ENCODE results near the gene PARP8.

Gene PARP8

DNA sequence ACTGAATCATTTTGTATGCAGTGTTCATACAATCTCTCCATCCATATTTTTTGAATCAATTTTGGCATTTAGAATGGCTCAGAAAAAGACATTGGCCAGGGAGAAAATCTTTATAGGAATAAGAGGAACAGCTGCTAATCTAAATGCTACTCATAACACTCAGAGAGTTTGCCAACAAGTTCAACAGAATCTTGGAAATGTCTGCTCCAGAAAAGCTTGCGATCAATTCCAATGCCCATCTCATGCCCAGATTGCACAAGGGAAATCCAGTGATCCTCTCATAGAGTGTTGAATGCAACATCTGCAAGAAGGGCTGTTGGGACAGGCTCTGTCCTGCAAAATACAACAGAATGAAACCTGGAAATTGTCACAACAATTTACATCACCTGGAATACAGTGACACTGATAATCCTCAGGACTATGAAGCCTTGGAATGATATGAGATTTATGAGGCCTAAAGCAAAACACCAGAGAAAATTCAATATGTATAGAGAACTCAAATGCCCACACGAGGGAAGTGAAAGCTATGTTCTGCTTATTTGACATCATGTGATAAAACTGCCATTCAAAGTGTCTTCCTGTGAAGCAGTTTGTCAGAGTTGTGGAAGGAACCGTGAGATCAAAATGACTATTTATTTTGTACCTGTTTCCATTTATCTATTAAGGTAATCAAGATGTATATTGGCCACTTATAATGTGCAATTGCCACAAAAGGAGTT lies 190.1 kb downstream of the PARP8 start:
- no peak for DNase-seq

DNA sequence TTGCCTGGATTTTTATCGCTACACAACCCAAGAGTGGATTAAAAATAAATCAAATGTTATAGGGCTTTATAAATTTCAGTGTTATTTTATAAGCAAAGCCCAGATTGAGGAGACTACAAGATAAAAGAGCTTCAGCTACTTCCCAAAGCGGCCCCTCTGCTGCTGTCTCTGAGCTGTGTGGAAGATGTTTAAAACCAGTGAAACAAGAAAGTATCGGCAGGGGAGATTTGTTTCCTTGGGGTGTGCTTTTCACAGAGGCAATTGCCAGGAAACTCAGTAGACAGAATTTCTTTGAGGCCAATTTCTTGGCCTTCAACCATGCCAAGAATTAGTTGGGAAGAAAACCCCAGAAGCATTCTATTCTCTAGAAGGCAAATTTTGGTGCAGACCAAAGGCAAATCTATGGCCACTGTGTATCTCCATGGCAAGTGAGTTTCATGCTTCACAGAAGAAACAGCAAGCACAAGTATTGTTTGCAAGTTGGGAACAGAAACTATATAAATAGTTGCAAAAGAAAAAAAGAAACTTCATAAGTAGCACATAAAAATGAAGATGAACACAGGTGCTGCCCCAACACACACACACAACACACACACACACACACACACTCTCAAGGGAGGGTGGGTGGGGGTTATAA lies 197.2 kb downstream of the PARP8 start:
- DNase-seq, result no peak

DNA sequence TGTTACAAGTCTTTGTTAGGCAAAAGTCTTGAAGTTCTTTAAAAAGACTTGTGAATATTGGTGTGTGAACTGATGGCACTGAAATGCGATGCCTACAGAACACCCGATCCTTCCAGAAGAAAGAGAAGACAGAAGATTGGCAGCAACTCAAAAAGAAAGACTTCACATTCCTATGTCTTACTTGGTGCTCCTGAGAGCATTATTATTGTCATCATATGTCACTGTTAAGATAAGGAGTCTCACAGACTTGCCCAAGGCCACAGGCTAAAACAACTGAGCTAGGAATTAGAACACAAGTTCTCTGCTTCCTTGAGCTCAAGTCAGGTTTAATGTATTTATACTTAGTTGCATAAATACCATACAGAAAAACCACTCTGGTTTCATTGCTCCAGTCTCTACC lies 198.0 kb downstream of the PARP8 start:
- no peak for DNase-seq

DNA sequence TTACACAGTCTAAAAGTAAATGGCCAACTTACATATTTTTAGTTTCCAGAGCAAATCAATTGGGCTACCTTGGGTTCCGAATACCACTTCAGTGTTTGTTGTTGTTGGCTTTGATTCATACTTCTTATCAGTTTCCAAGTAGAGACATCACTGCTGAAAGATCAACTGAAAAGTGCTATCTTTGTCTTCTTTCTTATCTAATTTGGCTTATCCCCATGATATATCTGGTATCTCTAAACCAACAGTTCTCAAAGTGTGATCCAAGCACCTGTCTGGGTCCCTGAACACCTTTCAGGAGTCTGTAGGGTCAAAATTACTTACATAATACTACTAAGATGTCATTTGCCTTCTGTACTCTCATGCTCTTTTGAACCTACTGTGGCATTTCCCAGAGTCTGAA lies 200.0 kb downstream of the PARP8 start:
- DNase-seq, result no peak

DNA sequence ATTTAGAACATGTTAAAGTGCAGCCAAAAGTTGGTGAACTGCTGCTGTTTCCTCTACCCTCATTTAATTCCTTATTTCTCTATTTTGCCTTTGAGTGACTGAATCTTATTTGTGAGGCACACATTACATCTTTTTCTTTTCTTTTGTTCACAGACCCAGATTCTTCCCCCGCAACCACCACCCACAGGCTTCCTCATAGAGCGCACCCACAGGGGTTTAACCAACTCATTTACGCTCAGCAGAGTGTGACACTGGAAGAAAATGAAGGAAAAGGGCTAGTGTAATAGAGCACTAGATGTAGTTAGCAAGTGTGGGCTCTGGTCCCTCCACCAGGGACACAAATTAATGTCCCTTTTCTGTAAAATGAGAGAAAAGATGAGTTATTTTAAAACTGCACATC lies 200.7 kb downstream of the PARP8 start:
- no peak for DNase-seq

DNA sequence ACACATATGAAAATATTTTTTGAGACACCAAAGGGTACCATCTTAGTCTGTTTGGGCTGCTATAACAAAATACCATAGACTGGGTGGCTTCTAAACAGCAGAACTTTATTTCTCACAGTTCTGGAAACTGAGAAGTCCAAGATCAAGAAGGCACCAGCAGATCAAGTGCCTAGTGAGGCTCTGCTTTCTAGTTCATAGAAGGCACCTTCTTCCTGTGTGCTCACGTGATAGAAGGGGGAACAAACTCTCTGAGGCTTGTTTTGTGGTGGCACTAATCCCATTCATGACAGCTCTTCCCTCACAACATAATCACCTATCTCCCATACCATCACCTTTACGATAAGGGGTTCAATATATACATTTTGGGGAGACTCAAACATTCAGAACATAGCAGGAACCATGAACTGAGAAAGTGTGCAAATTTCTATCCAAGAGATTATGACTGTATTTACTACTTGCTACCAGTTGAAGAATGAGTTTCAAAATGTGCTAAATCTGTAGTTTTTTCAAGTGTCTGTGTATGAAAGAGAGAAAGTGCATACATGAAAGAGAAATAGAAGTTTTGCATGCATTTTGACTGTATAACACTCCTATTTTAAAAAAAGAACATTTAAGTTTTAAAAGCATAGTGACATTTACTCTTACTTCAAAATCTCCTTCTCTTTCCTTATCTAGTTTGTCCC lies 207.3 kb downstream of the PARP8 start:
- DNase-seq, result no peak

DNA sequence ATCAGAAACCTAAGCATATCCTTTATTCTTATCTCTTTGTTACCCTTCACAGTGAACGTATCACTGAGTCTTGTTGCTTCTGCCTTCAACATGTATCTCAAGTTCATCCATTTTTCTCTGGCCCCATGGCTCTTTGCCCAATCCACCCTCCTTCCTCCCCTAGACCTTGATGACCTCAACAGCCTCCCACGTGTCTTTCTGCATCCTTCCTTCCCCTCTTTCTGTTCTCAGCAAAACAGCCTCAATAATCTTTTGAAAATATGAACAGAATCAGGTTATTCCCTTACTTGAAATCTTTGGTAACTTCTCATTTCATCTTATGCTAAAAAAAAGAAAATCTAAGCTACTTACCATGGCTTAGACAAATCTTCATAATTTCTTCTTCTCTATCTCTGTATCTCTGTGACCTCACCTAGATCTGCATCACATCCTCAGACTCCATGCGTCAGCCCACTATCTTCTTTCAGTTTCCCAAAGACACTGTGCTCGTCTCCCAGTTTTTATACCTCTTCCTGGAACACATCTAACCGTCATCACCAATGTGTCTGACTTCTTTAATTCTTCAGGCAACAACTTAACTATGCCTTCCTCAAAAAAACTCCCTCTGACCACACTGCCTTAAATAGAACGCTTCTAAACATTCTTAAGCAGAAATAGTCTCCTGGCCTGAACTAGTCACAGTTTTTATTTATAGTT lies 208.0 kb downstream of the PARP8 start:
- peak; percentile 3 for DNase-seq

DNA sequence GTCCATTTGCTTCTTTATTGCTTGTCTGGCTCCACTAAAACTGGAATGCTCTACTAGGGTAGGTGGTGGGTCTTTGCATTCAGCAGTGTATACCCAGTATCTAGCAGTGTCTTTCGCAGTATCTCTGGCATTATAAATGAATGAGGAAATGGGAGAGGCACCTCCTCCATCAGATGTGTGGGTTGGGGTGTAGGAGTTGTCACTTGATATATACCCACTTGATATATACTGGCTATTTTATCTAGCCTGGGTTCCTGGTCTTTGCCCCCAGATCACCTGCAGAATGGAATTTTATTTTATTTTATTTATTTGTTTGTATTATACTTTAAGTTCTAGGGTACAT lies 208.5 kb downstream of the PARP8 start:
- no peak for DNase-seq

DNA sequence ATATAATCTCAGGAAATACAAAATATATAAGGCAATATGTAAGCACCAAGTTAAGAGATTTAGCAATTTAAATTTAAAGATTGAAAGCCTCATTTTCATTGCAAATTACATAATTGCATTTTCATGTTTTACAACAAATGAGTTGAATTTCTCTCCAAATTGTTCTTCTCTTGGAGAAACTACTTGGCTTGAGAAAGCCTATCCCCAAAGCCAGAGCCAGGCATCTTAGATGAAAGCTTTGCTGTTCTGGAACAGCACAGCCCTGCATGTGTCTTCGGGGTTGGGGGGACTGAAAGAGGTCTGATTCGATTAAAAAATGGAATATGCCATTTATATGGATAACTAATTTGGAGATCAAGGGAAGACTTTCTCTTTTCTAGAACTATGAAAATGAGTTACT lies 212.0 kb downstream of the PARP8 start:
- no peak for DNase-seq

DNA sequence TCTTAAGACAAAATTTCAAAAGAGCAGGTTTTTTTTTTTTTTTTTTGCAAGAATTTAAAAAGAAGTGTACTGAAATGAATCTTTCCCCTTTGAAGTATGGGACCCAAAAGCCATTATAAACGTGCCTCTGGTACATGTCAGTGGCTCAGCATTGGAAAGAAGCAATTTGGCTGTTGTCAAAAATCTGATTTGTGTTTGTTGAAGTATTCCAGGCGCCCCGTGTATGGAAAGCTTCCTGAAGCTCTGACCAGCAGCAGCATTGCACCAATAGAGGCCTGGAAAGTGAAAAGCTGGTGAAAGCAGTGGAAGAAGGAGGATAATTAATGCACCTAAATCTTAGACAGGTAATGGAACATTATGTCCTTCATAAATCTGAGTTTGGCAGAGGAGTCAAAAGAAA lies 215.0 kb downstream of the PARP8 start:
- no peak for DNase-seq

DNA sequence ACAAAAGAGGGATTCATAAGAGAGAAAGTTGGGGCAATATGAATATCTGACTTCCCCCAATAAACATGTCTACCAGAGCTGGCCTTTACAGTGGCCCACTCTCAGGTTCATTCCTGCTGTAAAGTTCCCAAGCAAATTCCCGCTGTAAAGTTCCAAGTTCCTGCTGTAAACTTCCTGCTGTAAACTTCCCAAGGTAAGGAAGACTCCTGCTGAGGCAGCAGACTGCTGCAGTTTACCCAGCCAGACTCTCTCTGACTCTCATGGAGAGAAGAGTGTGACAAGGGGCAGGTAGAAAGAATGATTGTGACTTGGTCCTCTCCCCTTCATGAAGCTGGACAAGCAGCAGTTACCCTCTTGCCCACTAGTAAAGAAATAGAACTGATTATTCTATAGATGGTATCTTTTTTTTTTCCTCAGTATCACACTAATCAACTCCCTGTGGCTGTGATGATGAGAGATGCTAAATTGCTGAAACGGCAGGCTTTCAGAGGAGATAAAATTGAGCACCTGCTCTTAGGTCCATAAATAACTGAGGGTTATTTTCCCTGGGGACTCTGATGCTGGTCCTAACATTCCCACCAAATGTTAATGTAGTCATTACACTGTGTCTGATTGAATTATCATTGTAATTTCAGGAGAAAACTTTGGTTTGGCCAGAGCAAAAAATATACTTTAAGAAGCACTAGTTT lies 220.4 kb downstream of the PARP8 start:
- no peak for DNase-seq

DNA sequence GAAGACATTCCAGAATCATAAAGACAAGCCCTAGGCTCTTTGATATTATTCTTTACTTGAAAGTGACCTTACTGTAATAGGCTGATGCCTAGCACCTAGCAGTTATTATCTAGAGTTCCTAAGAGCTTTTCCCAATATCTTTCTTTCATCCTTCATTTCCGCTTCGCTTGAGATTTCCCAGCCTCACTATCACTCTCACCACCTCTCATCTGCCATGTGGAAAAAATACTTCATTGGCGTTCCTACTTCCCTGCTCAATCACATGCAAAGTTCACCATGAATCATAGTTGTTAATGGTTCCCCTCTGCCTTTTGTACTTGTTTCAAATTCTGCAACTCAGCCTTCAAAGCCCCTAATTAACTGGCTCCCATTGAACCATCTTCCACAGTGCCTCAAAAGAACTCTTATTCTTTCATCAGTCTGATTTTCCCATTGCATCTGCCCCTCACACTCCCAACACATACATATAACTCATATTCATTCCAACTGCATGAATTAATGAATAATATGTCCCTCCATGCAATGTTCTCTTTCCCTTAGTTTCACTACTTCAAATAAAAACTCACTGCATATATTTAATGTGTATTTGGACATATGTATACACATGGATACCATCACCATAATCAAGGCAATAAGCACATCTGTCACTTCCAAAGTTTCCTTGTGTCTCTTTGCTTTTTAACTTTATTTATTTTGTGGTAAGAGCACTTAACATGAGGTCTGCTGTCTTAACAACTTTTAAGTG lies 221.6 kb downstream of the PARP8 start:
- DNase-seq, result no peak

DNA sequence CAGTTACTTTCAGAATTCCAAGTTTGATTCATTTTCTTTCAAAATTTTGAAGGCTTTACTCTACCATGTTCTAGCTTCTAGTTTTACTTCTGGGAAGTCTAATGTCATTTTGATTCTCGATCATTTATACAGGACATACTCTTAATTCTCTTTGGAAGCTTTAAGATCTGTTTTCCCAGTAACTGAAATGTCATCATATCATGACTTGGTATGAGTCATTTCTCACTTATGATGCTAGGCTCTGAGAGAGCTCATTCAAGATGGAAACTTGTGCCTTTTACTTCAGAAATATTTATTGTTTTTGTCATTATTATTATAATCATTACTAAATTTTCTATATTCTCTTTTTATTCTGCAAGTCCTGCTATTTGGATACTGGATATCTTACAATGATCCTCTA lies 222.3 kb downstream of the PARP8 start:
- no peak for DNase-seq

DNA sequence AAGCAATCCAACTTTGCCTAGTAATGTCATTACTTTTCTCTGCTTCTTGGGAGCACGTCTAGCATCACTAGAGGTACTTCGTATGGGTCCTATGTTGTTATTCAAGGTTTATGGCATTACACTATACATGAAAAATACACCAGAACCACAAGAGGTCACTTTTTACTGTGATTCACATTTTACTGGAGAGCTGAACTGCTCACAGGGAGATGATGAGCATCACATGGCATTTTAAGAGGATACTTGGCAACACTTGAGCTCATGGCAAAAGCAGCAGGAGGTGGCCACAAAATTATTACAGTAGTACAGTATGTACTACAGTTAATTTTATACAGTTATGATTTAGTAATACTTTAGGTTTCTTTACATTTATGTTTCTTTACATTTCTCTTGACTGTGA lies 223.4 kb downstream of the PARP8 start:
- no peak for DNase-seq

Measured in CD4-positive, alpha-beta T cell treated with Interleukin-21 for 1 hour (primary cell).